GM12873 (cell line): ENCODE results near the gene CEND1.

Experiments
- CTCF ChIP-seq: IDR thresholded peaks from 2 replicates; pipeline ENCODE4 v1.5.1; 2012; ENCODE audit warnings: low read depth, mild to moderate bottlenecking, moderate library complexity, low read length, control low read depth; ENCODE audit not compliant: insufficient read depth; ENCODE audit errors: missing control alignments

The CEND1 gene

GRCh38 chr11:776263-776560 is 13.7 kb downstream of the CEND1 start:
- no peak for TF ChIP-seq CTCF

GRCh38 chr11:774873-775592 is 14.9 kb downstream of the CEND1 start:
- TF ChIP-seq CTCF: no peak

GRCh38 chr11:773830-774229 is 16.1 kb downstream of the CEND1 start:
- TF ChIP-seq CTCF: no peak

- no peak for TF ChIP-seq CTCF
Measured at GRCh38 chr11:773425-773824, 16.5 kb downstream of the CEND1 start.

GRCh38 chr11:772429-773390 is 17.2 kb downstream of the CEND1 start:
- no peak for TF ChIP-seq CTCF

GRCh38 chr11:771617-772204 is 18.2 kb downstream of the CEND1 start:
- TF ChIP-seq CTCF: no peak

- no peak for TF ChIP-seq CTCF
Measured at GRCh38 chr11:770642-771616, 19.0 kb downstream of the CEND1 start.
